DMS114 treated with DMSO at 0.1 percent for 48 hours (cell line): ENCODE measurements around the gene TOMM70.

Source experiments
- DNase-seq: peaks from one replicate; lab custom pipeline; 2025; ENCODE audit not compliant: unreplicated experiment; lab: John Stamatoyannopoulos, UW

TOMM70 gene

DNA sequence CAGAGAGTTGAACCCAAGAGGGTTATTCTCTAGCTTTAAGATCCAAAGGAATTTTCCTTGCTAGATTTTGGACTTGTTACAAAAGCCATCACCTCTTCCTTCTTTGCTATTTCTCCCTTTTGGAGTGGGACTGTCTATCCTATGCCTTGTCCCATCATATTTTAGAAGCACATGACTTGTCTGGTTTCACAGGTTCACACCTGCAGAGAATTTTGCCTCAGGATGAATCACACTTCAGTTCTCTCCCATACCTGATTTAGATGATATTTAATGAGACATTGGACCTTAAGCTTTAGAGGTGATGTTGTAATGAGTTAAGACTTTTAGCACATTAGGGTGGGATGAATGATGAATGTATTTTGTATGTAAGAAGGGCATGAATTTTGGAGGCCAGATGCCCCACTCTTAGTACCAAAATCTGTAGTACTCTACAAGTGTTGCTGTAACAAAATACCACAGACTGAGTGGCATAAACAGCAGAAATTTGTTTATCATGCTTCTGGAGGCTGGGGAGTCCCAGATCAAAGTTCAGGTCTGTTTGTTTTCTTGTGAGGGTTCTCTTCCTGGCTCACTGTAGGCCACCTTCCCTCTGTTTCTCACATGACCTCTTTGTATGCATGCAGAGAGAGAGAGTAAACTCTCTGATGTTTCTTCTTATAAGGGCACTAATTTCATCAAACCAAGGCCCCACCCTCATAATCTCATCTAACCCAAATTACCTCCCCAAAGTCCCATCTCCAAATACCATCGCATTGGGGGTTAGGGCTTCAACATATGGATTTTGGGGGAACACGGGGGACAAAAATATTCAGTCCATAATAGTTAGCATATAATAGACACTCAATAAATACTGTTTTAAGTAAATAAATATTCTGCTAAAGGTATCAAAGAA lies 10.4 kb upstream of the TOMM70 start:
- no peak for DNase-seq

- no peak for DNase-seq
Observed at GRCh38 chr3:100407977-100408532, 7.2 kb upstream of the TOMM70 start.

GRCh38 chr3:100407164-100407563 lies 6.3 kb upstream of the TOMM70 start:
- DNase-seq: no peak

DNA sequence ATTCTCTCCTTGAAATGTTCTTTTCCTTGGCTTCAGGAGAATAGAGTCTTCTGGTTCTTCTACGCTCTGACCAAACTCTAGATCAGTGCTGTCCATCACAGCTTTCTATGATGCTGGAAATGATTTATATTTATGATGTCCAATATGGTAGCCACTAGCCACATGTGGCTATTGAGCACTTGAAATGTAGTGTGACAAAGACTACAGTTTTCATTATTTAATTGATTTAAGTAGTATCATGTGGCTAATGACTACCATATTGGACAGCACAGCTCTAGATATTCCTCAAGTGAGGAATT lies 3.3 kb upstream of the TOMM70 start:
- no peak for DNase-seq

DNA sequence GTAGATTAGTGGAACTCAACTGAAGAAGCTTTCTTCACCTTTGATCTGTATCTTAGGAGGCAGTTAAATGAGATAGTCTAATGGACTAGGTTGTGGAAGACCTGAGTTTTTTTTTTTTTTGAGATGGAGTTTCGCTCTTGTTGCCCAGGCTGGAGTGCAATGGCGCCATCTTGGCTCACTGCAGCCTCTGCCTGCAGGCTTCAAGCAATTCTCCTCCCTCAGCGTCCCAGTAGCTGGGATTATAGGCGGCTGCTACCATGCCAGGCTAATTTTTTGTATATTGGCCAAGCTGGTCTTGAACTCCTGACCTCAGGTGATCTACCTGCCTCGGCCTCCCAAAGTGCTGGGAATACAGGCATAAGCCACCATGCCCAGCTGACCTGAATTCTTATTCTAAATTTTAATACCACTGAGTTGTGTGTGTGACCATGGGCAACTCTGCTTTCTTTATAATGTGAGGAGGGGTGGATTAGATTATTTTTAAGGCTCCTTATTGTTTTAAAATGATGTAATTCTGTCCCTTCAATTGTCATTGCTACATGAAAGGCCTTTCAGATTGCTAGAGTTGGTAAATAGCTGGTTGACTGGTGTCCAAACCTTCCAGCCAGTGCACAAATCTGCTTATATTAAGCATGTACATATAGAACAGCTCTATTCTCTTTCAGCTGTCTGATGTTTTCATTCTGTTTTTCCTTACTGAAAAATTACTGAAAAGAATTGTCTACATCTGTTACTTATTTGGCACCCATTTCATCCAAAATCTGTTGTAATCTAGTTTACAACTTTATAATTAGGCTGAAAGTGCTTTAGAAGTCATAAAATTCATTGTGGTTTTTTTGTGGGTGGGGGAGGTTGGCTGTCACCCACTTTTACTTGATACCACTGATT lies 2.7 kb upstream of the TOMM70 start:
- peak; percentile 8 for DNase-seq

DNA sequence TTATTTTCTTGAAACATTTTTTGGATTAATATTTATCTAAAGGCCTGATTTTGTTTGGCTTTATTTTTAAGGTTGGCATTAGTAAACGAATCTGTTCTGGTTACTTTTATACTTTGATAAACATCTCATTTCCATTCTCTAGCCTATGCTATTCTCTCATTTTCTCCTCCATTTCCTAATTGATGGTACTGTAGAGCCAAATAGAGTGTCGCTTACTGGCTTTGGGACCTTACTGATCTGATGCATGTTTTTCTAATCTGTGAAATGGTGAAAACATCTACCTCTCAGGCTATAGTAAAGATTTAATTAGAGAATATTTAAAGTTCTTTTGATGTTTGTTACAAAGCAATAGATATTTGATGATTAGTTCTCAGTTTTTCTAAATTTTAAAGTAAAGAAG lies 2.0 kb upstream of the TOMM70 start:
- DNase-seq: no peak

GRCh38 chr3:100402256-100402655 lies 1.4 kb upstream of the TOMM70 start:
- DNase-seq: peak; percentile 14

DNA sequence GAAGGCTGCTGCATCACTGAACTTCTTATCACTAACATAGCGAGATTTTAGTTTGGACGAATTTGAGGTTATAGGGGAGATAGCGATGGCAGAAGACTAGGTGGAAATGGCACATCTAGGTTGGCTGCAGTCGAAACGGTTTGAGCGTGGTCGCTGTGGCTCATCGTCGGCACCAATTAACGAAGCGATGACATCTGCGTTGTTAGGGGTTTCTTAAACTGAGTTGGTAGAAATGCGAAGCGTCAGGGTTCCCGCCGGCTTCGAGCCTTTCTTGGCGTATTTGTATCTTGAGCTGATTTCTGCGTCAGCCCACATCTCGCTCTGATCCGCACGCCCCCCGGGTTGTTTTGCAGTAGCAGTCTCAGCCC lies 769 bp upstream of the TOMM70 start:
- DNase-seq: no peak

- peak; percentile 17 for DNase-seq
Observed at GRCh38 chr3:100400419-100400779, 490 bp downstream of the TOMM70 start.

DNA sequence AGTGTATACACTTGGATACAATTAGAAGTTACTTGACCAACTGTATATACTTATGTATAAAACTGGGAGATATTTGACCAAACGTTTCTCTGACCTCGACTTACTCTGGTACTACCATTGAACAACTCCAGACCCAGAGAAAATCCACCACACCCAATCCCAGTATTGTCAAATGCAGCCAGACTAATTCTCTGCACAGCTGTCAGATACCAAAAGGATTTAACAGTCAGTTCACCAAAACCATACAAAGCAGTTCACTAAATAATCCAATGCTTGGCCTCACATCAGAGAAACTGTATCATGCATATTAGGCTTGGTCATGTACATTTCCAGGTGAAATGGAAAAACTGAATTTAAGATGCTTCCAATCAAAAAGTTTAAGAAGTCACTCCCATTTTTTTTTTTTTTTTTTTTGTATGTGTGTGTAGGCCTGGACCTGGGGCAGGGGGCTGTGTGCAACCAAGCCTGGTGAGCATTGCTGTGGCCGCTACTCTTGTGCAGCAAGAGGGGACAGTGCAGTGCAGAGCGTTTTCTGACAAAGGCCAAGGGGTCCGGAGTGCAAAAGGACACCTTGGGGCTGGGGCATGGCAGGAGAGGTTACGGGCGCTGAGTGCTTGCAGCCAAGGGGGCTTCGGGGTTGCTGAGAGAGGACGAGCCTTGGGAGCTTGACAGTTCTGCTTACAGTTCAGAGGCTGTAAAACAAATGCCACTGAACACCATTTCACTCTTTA lies 1.4 kb downstream of the TOMM70 start:
- DNase-seq: no peak

GRCh38 chr3:100396967-100397366 lies 3.9 kb downstream of the TOMM70 start:
- no peak for DNase-seq

DNA sequence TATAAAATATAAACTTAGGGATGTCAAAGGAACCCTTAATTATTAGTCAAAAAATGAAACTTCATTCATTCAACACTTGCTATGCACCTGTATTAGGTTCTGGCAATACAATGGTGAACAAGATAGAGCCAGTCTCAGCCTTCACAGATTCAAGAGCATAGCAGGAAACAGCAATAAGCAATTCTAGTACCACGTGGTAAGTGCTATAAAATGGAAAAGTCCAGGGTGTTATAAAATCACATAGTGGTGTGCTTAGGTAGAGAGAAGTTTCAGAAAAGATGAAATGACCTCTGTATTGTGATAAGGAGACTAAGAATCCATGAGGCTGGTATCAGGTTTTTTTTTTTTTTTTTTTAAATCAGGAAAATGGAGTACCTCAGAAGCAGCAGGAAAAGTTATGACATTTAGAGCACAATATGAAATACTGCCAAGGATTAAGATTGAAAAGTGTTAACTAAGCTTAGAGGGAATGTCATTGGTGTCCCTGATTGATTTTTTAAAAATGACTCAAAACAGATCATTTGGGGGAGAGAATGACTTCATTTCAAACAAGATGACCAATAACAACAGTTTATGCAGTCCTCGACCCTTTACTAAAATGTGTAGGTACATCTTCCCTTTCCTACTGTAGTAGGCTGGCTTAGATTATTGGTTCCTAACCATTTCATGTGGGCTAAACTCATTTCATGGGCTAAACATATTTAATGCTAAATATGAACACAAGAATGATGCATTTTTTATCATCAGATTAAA lies 5.0 kb downstream of the TOMM70 start:
- DNase-seq: no peak

DNA sequence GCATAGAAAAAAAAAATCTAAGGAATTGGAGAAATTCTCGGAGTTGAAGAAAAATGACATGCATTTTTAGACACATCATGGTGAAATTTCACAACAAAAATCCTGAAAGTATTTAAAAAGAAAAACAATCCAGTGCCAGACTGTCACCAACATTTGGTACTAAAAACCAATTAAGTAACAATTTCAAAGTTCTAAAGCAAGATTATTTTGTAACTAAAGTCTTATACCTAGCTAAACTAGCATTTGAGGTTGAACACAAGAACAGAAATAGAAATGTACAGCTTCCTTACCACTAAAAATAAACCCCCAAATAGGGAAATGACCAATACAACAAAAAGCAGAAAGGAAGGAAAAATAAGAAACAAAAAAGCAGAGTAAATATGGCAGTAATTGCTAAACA lies 11.9 kb downstream of the TOMM70 start:
- no peak for DNase-seq

DNA sequence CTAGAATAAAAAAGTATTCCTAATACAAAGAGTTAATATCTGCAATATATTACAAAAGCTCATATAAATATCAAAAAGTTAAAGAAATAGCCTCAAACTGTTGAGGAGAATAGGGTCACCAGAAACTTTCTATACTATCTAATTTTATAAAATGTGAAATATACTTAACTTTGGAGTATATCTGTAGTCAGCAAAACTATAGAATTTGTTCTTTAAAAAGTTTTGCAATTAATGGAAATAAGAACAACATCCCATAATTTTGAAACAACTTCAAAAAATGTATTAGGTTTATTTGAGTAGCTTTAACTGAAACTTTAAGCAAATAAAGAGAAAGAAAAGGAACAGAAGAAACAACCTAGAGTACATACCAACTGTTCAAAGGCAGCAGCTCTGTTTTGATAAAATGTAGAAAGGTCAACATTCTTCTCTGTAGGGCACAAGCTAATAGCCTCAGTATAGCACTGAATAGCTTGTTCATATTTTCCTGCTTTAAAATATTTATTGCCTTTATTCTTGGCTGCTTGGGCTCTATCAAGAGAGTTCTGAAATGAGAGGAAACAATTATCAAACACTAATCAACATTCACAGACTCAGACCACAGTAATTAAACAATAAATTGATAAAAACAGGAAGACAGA lies 14.3 kb downstream of the TOMM70 start:
- no peak for DNase-seq

DNA sequence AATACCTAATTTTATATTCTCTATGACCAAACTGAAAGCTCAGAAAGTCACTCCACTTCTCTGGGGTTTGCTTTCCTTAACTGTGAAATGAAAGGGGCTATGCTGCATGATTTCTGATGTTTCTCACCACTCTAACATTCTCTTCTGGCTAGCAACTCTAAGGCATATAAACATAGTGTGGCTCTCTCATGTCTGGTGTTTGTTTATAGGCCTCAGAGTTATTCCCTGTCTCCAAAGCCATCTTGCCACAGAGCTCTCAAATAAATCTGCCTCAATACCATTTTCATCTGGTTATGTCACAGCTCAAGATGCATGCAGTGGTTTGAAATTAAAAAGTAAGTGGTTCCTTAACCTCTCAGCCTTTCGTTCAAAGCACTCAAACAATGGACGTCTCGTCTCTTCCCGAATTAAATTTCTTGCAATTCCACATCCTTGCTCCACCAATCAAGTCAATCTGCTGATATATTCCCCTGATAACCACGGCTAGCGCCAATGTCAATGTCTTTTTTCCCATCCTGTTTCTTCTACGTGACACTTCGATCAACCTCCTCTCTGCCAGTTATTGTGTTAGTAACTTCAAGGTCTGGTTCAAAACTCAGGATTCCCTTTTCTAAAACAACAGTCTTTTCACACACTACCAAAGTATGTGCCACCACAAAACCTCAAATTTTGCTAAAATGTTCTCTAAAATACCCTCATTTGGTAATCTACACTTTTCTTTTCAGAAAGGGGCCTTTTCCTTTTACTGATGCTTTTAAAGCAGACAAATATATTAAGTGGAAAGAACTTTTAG lies 16.0 kb downstream of the TOMM70 start:
- no peak for DNase-seq

GRCh38 chr3:100376301-100376700 lies 24.6 kb downstream of the TOMM70 start:
- DNase-seq: no peak

- no peak for DNase-seq
Observed at GRCh38 chr3:100374521-100374920, 26.4 kb downstream of the TOMM70 start.

- DNase-seq: no peak
Observed at GRCh38 chr3:100370756-100371155, 30.1 kb downstream of the TOMM70 start.

- DNase-seq: no peak
Observed at GRCh38 chr3:100368441-100368840, 32.4 kb downstream of the TOMM70 start.
